GM18867 (cell line): Measurements from ENCODE around the gene ENTPD6.
"Not testable (repeated sequence)": the region's sequence is repeated elsewhere in the genome, so short reads cannot be mapped to it uniquely, and the experiment has no call there.

Experiments
- ATAC-seq: cut with Tn5 transposase; IDR thresholded peaks from one replicate; pipeline ENCODE4 v1.9.1; 2021; ENCODE audit warnings: mild to moderate bottlenecking, moderate library complexity; ENCODE audit not compliant: unreplicated experiment

ENTPD6 gene

DNA sequence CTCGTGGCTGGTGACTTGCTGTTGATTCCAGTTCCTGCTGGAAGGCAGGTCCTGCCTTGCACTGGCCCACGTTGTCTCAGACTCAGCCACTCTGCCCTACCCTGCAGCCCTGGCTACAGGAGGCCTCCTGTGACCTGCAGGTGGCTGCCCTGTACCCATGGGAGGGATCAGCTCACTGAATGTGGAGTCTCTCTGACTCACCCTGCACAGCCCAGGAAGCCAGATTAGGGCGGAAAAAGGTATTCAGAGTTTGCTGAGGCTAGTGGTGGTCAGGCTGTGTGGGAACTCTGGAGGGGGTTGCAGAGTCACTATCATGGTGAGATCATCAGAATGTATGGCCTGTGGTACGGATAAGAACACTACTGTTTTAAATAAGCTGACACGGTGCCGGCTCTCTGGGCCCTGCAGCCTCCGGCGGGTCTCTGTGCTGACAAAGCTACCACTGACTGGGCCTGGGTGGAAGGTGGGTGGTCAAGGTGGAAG lies 27.7 kb downstream of the ENTPD6 start:
- no peak for ATAC-seq

DNA sequence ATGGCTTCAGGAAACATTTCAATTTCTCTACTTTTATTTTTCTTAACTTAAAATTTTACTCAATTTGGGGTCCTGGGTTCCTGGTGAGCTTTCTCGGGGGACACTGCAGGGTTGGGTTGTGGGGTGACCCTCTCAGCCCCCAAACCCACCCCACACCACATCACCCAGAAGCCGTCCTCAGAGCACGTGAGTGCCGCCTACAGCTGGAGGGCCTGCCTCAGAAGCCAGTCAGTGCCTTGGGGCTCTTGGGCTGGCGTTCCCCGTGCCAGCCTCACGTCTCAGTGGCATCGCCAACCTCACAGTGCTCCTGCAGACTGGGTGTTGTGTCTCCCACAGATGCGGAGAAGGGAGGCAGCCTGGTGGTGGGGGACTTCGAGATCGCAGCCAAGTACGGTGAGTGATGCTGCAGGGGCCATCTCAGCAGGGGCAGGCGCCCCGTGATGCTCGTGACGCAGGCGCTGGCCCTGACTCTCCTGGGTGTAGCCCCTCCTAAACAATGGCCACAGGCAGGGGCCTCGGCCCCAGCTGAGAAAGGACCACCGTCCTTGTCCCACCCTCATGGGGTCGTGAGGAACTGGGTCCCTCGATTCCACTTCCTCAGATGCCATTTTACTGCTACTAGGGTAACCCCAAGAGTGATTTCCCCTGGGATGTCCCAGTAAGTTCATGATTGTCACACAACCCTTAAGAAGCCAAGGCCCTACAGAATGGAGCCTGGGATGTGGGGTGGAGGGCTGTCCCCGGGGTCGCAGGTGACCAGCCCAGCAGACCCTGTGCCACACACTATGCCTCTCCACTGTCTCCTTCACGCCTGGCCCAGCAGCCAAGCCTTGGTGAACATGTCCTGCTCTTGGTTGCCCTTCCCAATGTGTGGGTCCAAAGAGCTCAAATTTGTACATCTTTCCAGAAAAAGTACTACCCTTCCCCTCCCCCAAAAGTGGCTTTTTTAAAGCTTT lies 28.5 kb downstream of the ENTPD6 start:
- ATAC-seq = no peak

DNA sequence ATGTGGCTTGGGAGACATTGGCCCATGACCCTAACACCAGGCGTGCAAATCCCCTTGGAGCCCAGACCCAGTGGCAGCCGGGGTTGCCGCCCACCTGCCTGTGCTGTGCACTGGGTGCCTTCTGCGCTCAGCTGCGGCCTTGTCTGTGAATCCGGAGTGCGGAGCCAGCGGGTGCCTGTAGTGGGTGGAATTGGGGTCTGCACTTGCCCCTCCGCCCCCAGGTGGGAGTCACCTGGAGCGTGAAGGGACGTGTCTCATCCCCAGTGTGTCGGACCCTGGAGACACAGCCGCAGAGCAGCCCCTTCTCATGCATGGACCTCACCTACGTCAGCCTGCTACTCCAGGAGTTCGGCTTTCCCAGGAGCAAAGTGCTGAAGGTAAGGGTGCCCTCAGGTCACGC lies 29.4 kb downstream of the ENTPD6 start:
- ATAC-seq = no peak

DNA sequence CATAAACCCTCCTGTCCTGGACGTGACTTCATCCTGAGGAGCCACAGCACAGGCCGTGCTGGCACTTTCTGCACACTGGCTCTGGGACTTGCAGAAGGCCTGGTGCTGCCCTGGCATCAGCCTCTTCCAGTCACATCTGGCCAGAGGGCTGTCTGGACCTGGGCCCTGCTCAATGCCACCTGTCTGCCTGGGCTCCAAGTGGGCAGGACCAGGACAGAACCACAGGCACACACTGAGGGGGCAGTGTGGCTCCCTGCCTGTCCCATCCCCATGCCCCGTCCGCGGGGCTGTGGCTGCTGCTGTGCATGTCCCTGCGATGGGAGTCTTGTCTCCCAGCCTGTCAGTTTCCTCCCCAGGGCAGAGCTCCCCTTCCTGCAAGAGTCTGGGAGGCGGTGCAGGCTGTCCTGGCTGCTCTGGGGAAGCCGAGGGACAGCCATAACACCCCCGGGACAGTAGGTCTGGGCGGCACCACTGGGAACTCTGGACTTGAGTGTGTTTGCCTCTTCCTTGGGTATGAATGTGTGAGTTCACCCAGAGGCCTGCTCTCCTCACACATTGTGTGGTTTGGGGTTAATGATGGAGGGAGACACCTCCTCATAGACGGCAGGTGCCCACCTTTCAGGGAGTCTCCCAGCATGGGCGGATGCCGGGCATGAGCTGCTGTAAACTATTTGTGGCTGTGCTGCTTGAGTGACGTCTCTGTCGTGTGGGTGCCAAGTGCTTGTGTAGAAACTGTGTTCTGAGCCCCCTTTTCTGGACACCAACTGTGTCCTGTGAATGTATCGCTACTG lies 30.3 kb downstream of the ENTPD6 start:
- no peak for ATAC-seq

DNA sequence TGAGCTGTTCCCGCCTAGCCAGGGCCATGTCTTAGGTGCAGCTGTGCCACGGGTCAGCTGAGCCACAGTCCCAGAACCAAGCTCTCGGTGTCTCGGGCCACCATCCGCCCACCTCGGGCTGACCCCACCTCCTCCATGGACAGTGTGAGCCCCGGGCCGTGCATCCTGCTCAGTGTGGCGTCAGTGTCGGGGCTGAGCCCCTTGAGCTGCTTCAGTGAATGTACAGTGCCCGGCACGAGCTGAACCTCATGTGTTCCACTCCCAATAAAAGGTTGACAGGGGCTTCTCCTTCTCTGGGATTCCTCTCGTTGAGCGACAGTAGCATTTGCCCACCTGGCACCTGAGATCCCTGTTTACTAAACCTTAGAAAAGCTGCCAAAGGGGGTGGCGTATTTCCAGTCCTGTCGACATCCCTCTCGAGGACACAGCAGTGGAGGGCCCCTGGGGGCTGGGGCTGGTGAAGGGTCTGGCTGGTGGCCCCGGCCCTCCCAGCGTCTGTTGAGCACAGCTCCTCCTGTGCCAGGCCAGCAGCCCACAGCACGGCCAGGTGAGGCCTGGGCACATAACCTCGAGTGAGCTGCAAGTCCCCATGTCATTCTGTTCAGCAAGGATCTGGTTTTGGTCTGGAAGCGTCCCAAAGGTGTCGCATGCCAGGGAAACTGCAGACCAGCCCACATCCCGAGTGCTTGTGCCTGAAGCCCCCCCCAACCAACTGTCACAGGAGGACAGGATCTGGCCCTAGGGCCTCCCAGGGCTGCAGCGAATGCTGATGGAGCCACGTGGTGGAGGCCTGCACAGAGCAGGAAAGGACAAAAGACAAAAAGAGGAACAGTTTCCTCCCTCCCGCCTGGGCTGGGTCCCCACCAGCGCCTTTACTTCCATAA lies 31.2 kb downstream of the ENTPD6 start:
- no peak for ATAC-seq

DNA sequence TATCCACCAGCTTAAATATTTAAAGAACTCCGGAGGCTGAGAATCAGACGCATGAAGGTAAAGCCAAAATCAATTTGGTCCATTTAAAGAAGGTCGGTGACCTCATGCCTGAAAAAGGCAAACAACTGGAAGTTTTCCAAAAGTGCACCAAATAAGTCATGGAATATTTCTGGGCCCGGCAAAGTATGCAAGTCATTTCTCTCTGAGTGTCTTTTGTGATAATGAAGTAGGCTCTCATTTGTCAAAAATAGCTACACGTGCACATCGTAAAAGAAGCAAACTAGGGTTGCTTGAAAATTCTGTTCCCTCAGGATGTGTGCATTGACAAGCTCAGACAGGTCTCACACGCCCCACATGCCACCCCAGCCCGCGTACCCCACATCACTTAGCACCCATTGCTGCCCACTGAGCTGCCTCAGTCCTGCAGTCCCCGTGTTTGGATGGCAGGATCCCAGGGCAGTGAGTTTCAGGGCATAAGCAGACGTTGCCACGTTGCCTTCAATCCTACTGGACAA lies 31.9 kb downstream of the ENTPD6 start:
- no peak for ATAC-seq

DNA sequence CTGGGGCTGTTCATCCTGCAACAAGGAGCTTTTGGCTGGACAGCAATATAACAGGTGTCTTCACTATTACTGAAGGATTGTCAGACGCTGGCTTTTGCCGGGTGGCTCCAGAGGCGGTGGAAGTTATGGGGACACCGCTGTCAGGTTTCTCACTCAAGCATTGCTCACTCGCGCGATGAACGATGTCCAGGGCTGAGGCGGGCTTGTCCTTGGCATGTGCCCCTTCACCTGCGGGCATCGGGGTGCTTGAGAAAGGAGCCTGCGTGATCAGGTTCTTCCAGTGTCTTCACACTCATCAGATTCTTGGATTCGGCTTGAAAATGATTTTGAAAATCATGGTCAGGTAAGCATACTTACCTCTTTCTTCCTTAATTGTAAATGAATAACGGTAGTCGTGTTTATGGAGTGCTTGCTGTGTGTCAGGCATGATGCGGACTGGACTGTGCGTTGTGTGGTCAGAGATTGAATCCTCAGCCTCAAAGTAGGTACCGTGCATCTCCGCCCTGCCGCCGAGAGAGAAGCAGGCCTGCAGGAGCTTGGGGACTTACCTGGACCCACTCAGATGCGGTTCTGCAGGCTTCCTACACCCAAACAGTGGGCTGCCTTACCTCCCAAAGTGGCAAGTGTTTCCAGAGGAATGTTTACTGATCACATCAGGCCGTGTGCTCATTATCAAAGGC lies 34.1 kb downstream of the ENTPD6 start:
- no peak for ATAC-seq

DNA sequence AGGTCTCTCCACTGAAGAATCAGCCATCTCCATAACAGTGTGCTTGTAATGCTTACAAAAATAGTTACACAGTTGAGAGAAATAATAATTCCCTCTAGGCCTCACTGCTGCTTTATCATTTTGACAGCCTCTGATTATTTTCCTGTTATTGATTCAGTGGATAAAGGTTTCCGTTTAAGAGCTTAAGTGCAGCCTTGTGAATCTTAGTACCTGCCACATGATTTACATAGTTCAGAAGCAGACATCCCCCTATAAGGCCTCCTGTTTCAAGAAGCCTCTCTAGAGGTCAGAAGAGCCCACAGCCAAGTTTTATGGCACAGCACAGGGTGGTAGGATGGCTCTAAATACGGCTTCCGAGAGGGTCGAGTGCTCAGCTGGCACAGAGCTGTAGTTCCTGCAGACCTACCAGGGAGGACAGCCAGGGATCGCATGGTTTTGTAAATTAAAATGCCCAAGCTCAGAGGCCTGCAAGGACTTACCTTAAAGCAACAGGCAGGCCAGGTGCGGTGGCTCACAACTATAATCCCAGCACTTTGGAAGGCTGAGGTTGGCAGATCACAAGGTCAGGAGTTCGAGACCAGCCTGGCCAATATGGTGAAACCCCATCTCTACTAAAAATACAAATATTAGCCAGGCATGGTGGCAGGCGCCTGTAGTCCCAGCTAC lies 34.8 kb downstream of the ENTPD6 start:
- ATAC-seq = peak; percentile 80

DNA sequence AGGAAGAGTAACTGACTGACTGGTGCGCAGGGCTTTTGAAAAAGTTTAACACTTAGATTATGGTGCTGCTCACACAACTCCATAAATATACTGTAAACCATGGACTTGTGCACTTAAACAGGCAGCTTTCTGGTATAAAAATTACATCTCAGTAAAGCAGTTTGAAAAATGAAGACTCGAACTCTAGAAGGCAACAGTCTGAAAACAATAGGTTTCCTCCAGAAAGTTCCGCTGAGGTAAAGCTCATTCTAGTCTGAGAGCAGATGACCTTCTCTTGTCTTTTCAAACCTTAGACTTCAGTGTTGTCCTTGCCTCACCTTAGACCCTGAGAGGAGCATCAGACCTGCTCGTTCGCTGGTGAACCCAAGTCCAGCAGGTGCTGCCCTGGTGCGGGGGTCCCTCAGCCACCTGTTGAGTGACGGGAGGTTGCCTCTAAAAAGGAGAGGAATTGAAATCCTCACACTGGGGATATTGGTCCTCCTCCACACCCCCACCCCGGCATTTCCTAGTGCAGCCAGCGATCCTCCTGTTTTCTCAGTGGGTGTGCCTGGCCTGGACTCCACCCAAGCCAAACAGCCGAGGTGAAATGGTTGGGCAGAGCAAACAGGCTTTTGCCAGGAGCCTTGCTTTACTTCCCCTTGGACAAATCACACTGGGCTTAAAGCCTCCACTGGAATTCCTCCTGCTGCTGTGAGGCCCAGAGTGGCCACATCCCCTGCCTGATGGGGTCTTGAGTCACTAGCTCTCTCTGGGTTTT lies 37.7 kb downstream of the ENTPD6 start:
- no peak for ATAC-seq

DNA sequence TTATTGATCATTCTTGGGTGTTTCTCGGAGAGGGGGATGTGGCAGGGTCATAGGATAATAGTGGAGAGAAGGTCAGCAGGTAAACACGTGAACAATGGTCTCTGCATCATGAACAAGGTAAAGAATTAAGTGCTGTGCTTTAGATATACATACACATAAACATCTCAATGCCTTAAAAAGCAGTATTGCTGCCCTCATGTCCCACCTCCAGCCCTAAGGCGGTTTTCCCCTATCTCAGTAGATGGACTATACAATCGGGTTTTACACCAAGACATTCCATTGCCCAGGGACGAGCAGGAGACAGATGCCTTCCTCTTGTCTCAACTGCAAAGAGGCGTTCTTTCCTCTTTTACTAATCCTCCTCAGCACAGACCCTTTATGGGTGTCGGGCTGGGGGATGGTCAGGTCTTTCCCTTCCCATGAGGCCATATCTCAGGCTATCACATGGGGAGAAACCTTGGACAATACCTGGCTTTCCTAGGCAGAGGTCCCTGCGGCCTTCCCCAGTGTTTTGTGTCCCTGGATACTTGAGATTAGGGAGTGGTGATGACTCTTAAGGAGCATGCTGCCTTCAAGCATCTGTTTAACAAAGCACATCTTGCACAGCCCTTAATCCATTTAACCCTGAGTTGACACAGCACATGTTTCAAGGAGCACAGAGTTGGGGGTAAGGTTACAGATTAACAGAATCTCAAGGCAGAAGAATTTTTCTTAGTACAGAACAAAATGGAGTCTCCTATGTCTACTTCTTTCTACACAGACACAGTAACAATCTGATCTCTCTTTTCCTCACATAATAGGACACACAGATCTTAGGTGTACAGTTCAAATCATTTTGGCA lies 38.7 kb downstream of the ENTPD6 start:
- ATAC-seq = not testable (repeated sequence)

DNA sequence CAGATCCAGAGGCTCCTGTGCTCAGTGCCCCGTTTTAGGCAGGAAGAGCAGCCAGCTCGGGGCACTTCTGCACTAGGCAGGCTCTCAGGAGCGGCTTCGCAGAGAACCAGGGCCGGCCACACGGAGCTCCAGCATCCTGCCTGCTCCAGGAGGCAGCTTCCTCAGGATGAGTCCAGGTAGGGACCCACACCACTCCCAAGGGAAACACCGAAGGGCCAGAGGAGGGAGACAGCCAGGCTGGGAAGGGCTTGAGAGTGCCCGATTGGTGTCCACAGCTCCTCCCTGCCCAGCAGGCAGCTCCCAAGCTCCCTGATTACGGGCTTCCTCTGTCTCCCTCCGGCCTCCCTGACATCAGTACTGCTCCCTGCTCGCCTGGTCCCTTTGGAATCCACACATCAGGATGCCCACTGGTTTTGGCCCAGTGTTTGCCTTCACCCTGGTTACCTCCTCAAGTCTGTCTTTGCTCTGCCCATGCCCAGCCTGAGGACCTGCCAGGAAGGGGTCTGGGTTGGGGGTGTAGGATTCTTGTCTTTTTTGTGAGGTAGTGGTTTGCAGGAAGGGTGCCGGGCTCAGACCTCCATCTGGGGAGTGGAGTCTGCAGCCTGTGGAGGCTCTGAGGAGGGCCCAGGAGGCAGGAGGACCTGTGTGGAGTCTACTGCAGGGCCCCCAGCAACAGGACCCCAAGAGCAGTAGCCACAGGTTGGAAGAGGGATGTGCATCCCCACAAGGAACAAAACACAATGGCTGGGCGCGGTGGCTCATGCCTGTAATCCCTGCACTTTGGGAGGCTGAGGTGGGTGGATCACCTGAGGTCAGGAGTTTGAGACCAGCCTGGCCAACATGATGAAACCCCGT lies 41.2 kb downstream of the ENTPD6 start:
- no peak for ATAC-seq

DNA sequence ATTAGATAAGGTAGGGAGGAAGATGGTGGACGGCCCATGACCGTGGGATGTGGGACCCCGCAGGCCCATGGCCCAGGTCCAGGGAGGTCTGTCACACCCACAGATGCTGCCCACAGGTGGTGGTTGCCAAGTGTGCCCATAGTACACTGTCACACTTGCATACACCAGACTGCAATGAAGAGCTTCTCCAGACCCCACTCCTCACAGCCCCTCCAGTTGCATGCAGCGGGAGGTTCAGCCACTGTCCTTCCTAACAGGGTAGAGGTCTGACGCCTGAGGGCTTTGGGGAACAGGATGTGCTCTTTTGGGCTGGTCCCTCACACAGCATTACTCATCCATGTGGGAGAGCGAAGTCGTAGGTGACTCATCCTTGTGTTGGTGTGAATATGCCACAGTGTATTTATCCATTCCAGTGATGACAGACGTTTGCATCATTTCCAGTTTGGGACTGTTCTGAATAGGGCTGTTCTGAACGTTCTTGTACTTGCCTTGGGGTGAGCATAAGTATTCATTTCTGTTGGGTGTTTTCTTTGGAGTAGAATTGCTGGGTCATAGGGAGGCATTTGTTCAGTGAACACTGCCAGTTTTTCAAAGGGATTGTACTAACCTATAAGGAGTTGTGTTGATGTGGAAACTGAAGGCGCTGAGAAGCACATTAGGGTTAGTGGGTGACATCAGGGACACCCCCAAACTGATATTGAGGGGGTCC lies 42.3 kb downstream of the ENTPD6 start:
- ATAC-seq = no peak

DNA sequence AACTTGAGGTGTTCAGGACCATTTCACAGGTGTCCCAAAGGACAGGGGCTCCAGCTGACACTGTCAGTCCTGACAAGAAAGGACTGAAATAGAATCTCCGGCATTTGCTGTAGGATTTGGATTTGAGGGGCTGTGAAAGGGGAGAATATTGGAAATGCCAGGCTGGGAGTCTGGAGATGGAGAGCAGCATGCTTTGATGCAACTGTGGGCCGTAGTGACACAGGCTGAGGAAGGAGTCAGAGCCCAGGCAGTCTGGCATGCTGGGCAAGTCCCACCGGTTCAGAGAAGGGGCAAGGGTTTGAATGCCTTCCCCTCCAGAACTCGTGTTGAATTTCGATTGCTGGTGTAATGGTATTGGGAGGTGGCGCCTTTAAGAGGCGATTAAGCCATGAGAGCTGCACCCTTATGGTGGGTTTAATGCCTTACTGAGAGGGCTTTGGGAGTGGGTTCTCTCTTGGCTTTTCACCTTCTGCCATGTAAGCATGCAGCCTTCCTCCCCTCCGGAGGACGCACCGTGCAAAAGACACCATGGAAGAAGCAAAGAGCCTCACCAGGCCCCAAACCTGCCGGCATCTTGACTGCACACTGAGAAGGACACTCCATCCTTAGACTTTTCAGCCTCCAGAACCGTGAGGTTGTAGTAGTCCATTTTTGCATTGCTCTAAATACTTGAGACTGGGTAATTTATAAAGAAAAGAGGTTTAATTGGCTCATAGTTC lies 43.0 kb downstream of the ENTPD6 start:
- ATAC-seq = no peak

DNA sequence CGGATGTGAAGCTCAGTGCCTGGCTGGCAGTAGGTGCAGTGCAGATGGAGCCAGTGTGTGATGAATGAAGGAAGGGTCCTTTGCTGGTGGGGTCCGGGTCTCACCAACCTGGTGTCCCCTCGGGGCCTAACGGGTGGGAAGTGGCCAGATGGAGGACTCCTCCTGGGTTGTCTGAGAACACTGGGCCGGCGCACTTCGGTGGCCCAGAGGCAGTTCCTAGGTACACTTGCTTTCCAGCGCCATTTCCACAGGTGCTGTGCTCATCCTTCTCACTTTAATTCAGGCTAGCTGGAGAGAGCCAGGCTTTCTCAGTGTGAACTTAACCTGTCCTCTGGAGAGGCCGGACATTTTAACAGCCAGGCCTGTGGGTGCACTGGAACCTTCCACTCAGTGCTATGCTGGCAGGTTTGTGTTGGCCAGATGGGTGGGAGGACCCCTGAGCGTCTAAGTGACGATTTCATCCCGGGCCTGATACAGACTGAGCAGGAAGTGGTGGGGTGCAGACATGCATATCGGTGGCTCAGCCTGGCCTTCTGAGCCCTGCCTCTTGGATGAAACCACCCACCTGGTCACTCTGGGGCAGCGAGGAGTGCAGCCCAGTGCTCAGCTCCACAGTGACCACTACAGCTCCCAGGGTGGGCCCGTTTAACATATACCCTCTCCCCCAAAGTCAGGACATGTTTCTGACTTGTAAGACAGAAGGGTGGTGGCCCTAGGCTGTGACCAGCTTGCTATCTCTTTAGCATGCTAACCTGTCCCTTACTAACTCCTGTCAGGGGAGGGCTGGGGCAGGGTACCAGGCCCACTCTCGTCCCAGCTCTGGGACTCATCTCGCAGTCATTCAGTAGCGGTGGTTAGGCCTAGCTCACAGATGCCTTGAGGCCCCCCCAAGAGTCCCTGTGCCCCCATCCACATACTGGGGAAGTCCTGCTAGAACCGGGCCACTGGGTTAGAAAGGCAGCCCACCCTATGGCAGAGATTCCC lies 44.2 kb downstream of the ENTPD6 start:
- ATAC-seq = peak; percentile 43
